ENCODE results near the gene CFAP58. TPM values are rescaled to one million over a fixed set of nuclear protein-coding genes. Genes with fewer than 3 reads are reported as not detected.

Gene CFAP58
- under 1 TPM; 0.24 to 0.47 TPM for total RNA-seq

GRCh38 chr10:104353325-104354048 is at the start of gene CFAP58:
Gene CFAP58, plus strand, starts transcription at chr10:104353833. Its CDS starts 65 bp downstream, at chr10:104353898.
- CTCF ChIA-PET: interaction anchor here (0.6 to 11.6 kb wide), 27 partner anchors 9 to 667 kb away, joined by 3 to 368 read pairs (median 5); partner anchors contain the start of genes GSTO1, GSTO2 and ITPRIP
- Mint-ChIP-seq H3K4me3 (no peak within 1 kb of the TSS), H3K4me1 (ENCODE audit: low read depth) (no peaks in the 10 kb centered on the region)

GRCh38 chr10:104304356-104304745 is 49.3 kb upstream of the CFAP58 start:
- CTCF ChIA-PET: interaction anchor here (1.1 to 13.8 kb wide), 10 partner anchors 10 to 49 kb away, joined by 3 to 303 read pairs (median 39); partner anchors contain the start of genes CFAP58, GSTO1, GSTO2 and ITPRIP
- H3K27me3 Mint-ChIP-seq (ENCODE audit: low read depth): peaks cover 4% of the 10 kb centered on the region
- no peak for DNase-seq
- peaks cover 77% of the 10 kb centered on the region for H3K4me1 Mint-ChIP-seq (ENCODE audit: low read depth)
- peaks cover 18% of the 10 kb centered on the region for H3K9me3 Mint-ChIP-seq (ENCODE audit: insufficient read depth)
- H3K27ac Mint-ChIP-seq: no peak overlapping the region
- POLR2A ChIA-PET: interaction anchor here (1.0 kb wide), 1 partner anchor 34 kb away, joined by 3 read pairs; the partner anchor contains the start of gene ITPRIP
- H3K36me3 Mint-ChIP-seq (ENCODE audit: low read depth): peaks cover 31% of the 10 kb centered on the region
- no peak for ATAC-seq
- H3K4me3 Mint-ChIP-seq: no peak overlapping the region

More at GRCh38 chr10:104353325-104354048, at the start of gene CFAP58:
- no peaks in the 10 kb centered on the region for H3K36me3 Mint-ChIP-seq (ENCODE audit: low read depth)
- peaks cover 2% of the 10 kb centered on the region for H3K27me3 Mint-ChIP-seq (ENCODE audit: low read depth)
- POLR2A ChIA-PET: interaction anchor here (0.7 to 5.3 kb wide), 3 partner anchors 15 to 84 kb away, joined by 3 to 33 read pairs (median 3); partner anchors contain the start of genes GSTO2 and ITPRIP
- peak; percentile 94 for DNase-seq
- ATAC-seq: peak; percentile 96
- H3K27ac Mint-ChIP-seq: peak within 1 kb of the TSS; percentile 40
- no peaks in the 10 kb centered on the region for H3K9me3 Mint-ChIP-seq (ENCODE audit: insufficient read depth)

GRCh38 chr10:104304927-104305326 is 48.7 kb upstream of the CFAP58 start:
- ChIA-PET POLR2A (interaction anchor here (5.2 kb wide), 1 partner anchor 33 kb away, joined by 50 read pairs; the partner anchor contains the start of gene ITPRIP), CTCF (interaction anchor here (1.0 to 13.8 kb wide), 13 partner anchors 9 to 45 kb away, joined by 3 to 303 read pairs (median 30); partner anchors contain the start of genes CFAP58, GSTO2 and ITPRIP)
- no peak overlapping the region for H3K4me3 Mint-ChIP-seq
- no peak for ATAC-seq
- H3K36me3 Mint-ChIP-seq (ENCODE audit: low read depth): peaks cover 37% of the 10 kb centered on the region
- H3K27ac Mint-ChIP-seq: no peak overlapping the region
- H3K4me1 Mint-ChIP-seq (ENCODE audit: low read depth): peaks cover 82% of the 10 kb centered on the region
- no peak for DNase-seq
- peaks cover 4% of the 10 kb centered on the region for H3K27me3 Mint-ChIP-seq (ENCODE audit: low read depth)
- peaks cover 18% of the 10 kb centered on the region for H3K9me3 Mint-ChIP-seq (ENCODE audit: insufficient read depth)

GRCh38 chr10:104306897-104307296 is 46.7 kb upstream of the CFAP58 start:
- ChIA-PET CTCF (interaction anchor here (0.6 to 13.8 kb wide), 12 partner anchors 13 to 60 kb away, joined by 3 to 303 read pairs (median 34); partner anchors contain the start of genes CFAP58, GSTO2 and ITPRIP), POLR2A (interaction anchor here (1.0 to 5.2 kb wide), 4 partner anchors 23 to 44 kb away, joined by 3 to 50 read pairs (median 4); partner anchors contain the start of genes GSTO2 and ITPRIP)
- Mint-ChIP-seq H3K9me3 (ENCODE audit: insufficient read depth) (peaks cover 14% of the 10 kb centered on the region), H3K27me3 (ENCODE audit: low read depth) (peaks cover 4% of the 10 kb centered on the region), H3K36me3 (ENCODE audit: low read depth) (peaks cover 51% of the 10 kb centered on the region), H3K27ac (no peak overlapping the region), H3K4me3 (no peak overlapping the region), H3K4me1 (ENCODE audit: low read depth) (peaks cover 80% of the 10 kb centered on the region)
- no peak for DNase-seq
- no peak for ATAC-seq

- ChIA-PET CTCF (interaction anchor here (1.5 to 13.8 kb wide), 10 partner anchors 14 to 59 kb away, joined by 4 to 303 read pairs (median 39); partner anchors contain the start of genes CFAP58, GSTO2 and ITPRIP), POLR2A (interaction anchor here (1.0 to 5.2 kb wide), 5 partner anchors 14 to 43 kb away, joined by 3 to 50 read pairs (median 4); partner anchors contain the start of genes GSTO2 and ITPRIP)
- Mint-ChIP-seq H3K9me3 (ENCODE audit: insufficient read depth) (peaks cover 6% of the 10 kb centered on the region), H3K4me1 (ENCODE audit: low read depth) (peaks cover 84% of the 10 kb centered on the region), H3K27ac (peak overlapping the region; percentile 87), H3K36me3 (ENCODE audit: low read depth) (peaks cover 55% of the 10 kb centered on the region), H3K4me3 (peak overlapping the region; percentile 49), H3K27me3 (ENCODE audit: low read depth) (peaks cover 4% of the 10 kb centered on the region)
- ATAC-seq (no peak), DNase-seq (no peak)
Observed at GRCh38 chr10:104307576-104308438, 45.8 kb upstream of the CFAP58 start.

- ATAC-seq (peak; percentile 78), DNase-seq (peak; percentile 59)
- H3K27ac Mint-ChIP-seq: peak overlapping the region; percentile 87
- H3K4me3 Mint-ChIP-seq: peak overlapping the region; percentile 49
- ChIA-PET CTCF (interaction anchor here (1.8 to 13.8 kb wide), 8 partner anchors 13 to 42 kb away, joined by 5 to 303 read pairs (median 43); partner anchors contain the start of genes CFAP58, GSTO2 and ITPRIP), POLR2A (interaction anchor here (1.9 to 5.2 kb wide), 2 partner anchors 13 to 30 kb away, joined by 7 to 50 read pairs; partner anchors contain the start of gene ITPRIP)
- peaks cover 4% of the 10 kb centered on the region for H3K27me3 Mint-ChIP-seq (ENCODE audit: low read depth)
- peaks cover 56% of the 10 kb centered on the region for H3K36me3 Mint-ChIP-seq (ENCODE audit: low read depth)
- H3K4me1 Mint-ChIP-seq (ENCODE audit: low read depth): peaks cover 79% of the 10 kb centered on the region
- H3K9me3 Mint-ChIP-seq (ENCODE audit: insufficient read depth): no peaks in the 10 kb centered on the region
Observed at GRCh38 chr10:104308439-104308903, 45.2 kb upstream of the CFAP58 start.

- CTCF ChIA-PET: interaction anchor here (1.5 to 13.8 kb wide), 7 partner anchors 12 to 40 kb away, joined by 4 to 303 read pairs (median 24); partner anchors contain the start of genes CFAP58 and GSTO2
Observed at GRCh38 chr10:104309980-104310978, 43.4 kb upstream of the CFAP58 start.

GRCh38 chr10:104311184-104311720 is 42.4 kb upstream of the CFAP58 start:
- ATAC-seq: no peak
- H3K27ac Mint-ChIP-seq: no peak overlapping the region

More at GRCh38 chr10:104309980-104310978, 43.4 kb upstream of the CFAP58 start:
- no peak overlapping the region for H3K4me3 Mint-ChIP-seq
- H3K36me3 Mint-ChIP-seq (ENCODE audit: low read depth): peaks cover 67% of the 10 kb centered on the region
- H3K27ac Mint-ChIP-seq: no peak overlapping the region
- DNase-seq (no peak), ATAC-seq (no peak)
- H3K4me1 Mint-ChIP-seq (ENCODE audit: low read depth): peaks cover 64% of the 10 kb centered on the region
- POLR2A ChIA-PET: interaction anchor here (1.0 to 5.2 kb wide), 3 partner anchors 11 to 28 kb away, joined by 3 to 50 read pairs (median 5); partner anchors contain the start of gene ITPRIP
- no peaks in the 10 kb centered on the region for H3K9me3 Mint-ChIP-seq (ENCODE audit: insufficient read depth)
- peaks cover 4% of the 10 kb centered on the region for H3K27me3 Mint-ChIP-seq (ENCODE audit: low read depth)

GRCh38 chr10:104314591-104315485 is 38.8 kb upstream of the CFAP58 start:
- peaks cover 58% of the 10 kb centered on the region for H3K36me3 Mint-ChIP-seq (ENCODE audit: low read depth)
- no peaks in the 10 kb centered on the region for H3K9me3 Mint-ChIP-seq (ENCODE audit: insufficient read depth)
- no peaks in the 10 kb centered on the region for H3K27me3 Mint-ChIP-seq (ENCODE audit: low read depth)
- CTCF ChIA-PET: interaction anchor here (1.0 to 13.8 kb wide), 4 partner anchors 10 to 35 kb away, joined by 4 to 303 read pairs (median 17); partner anchors contain the start of gene CFAP58
- H3K4me1 Mint-ChIP-seq (ENCODE audit: low read depth): peaks cover 47% of the 10 kb centered on the region
- no peak for ATAC-seq
- no peak for DNase-seq
- no peak overlapping the region for H3K4me3 Mint-ChIP-seq
- POLR2A ChIA-PET: no interaction called here
- H3K27ac Mint-ChIP-seq: no peak overlapping the region

More at GRCh38 chr10:104311184-104311720, 42.4 kb upstream of the CFAP58 start:
- no peak overlapping the region for H3K4me3 Mint-ChIP-seq
- no peaks in the 10 kb centered on the region for H3K27me3 Mint-ChIP-seq (ENCODE audit: low read depth)
- peaks cover 56% of the 10 kb centered on the region for H3K4me1 Mint-ChIP-seq (ENCODE audit: low read depth)
- DNase-seq: no peak
- peaks cover 72% of the 10 kb centered on the region for H3K36me3 Mint-ChIP-seq (ENCODE audit: low read depth)
- ChIA-PET POLR2A (interaction anchor here (0.6 to 1.0 kb wide), 5 partner anchors 11 to 27 kb away, joined by 3 to 5 read pairs (median 3); partner anchors contain the start of gene ITPRIP), CTCF (interaction anchor here (0.9 to 13.8 kb wide), 5 partner anchors 11 to 39 kb away, joined by 3 to 303 read pairs (median 5); partner anchors contain the start of genes CFAP58 and ITPRIP)
- H3K9me3 Mint-ChIP-seq (ENCODE audit: insufficient read depth): no peaks in the 10 kb centered on the region
